A673 (cell line): ENCODE measurements around the gene GPR137. TPM values are rescaled to one million over a fixed set of nuclear protein-coding genes. Genes with fewer than 3 reads are reported as not detected.

Source experiments
- BruUV-seq: library from RNA; stranded (reverse); fragments of 400-500 nt; replicated peaks from 2 replicates; lab custom pipeline; 2021; lab: Mats Ljungman, UMichigan
- CTCF ChIA-PET: fragments of 300-600 bp; sonication (Branson Sonifier 250); formaldehyde crosslinking; loops from one replicate; lab custom pipeline; 2022; ENCODE audit warnings: antibody characterized with exemption; lab: Charles Lee
- POLR2A ChIA-PET: fragments of 300-600 bp; sonication (Branson Sonifier 250); formaldehyde crosslinking; loops from one replicate; lab custom pipeline; 2022; ENCODE audit warnings: antibody characterized with exemption; ENCODE audit not compliant: low non-redundant PET; lab: Charles Lee
- DNase-seq: peaks from one replicate; pipeline ENCODE4 v3.0.0-alpha.2; 2015; ENCODE audit warnings: low spot score
- H3K27ac ChIP-seq: fragments of 200-600 bp; sonication (generic); 2 replicates; pipeline ENCODE4 v1.5.1; 2016; ENCODE audit warnings: mixed run types, low read depth, mild to moderate bottlenecking, mixed read lengths, antibody characterized with exemption, low read length; ENCODE audit not compliant: poor library complexity, severe bottlenecking
- H3K27me3 ChIP-seq: fragments of 200-600 bp; sonication (generic); replicated peaks from 2 replicates; pipeline ENCODE4 v1.6.1; 2017; ENCODE audit warnings: mixed run types, low read depth, mild to moderate bottlenecking, mixed read lengths, antibody characterized with exemption, low read length; ENCODE audit not compliant: insufficient read depth, poor library complexity
- H3K36me3 ChIP-seq: fragments of 200-600 bp; sonication (generic); 2 replicates; pipeline ENCODE4 v1.6.1; 2016; ENCODE audit warnings: mixed run types, mild to moderate bottlenecking, mixed read lengths, antibody characterized with exemption, low read length; ENCODE audit not compliant: insufficient read depth, poor library complexity, severe bottlenecking
- H3K4me1 ChIP-seq: fragments of 200-600 bp; sonication (generic); 2 replicates; pipeline ENCODE4 v1.6.1; 2017; ENCODE audit warnings: mixed run types, mild to moderate bottlenecking, mixed read lengths, antibody characterized with exemption, low read length; ENCODE audit not compliant: insufficient read depth, poor library complexity, severe bottlenecking
- H3K4me3 ChIP-seq: fragments of 200-600 bp; sonication (generic); 2 replicates; pipeline ENCODE4 v1.5.1; 2016; ENCODE audit warnings: low read depth, mixed run types, mild to moderate bottlenecking, mixed read lengths, low read length; ENCODE audit not compliant: poor library complexity, severe bottlenecking
- H3K9me3 ChIP-seq: fragments of 200-600 bp; sonication (generic); 2 replicates; pipeline ENCODE4 v1.6.1; 2016; ENCODE audit warnings: mixed run types, low read depth, mild to moderate bottlenecking, mixed read lengths, antibody characterized with exemption, low read length; ENCODE audit not compliant: poor library complexity, severe bottlenecking
- CTCF ChIP-seq: fragments of 300-800, 200-600 bp; sonication (generic); conservative IDR thresholded peaks from 2 replicates; pipeline ENCODE4 v1.5.1; 2017; ENCODE audit warnings: low read depth, mild to moderate bottlenecking, antibody characterized with exemption, low read length, moderate library complexity, mixed read lengths
- EZH2 ChIP-seq: fragments of 200-600 bp; sonication (generic); IDR thresholded peaks from 2 replicates; pipeline ENCODE4 v1.6.1; 2017; ENCODE audit warnings: borderline replicate concordance, low read depth, mild to moderate bottlenecking, mixed read lengths, antibody characterized with exemption, low read length; ENCODE audit not compliant: poor library complexity, severe bottlenecking
- intact Hi-C: fragments of 100-400 bp; cut with micrococcal nuclease; formaldehyde crosslinking; loops from one replicate; pipeline ENCODE4 v1.10.0; 2022; ENCODE audit not compliant: unreplicated experiment
- total RNA-seq: library from RNA; stranded (reverse); gene quantifications from 2 replicates; pipeline ENCODE4 v1.2.3, GENCODE V29; 2021

GPR137 gene
- total RNA-seq, 1 experiment from 2014 or later, result 47.9 TPM

- H3K4me1 ChIP-seq, result peaks cover 16% of the 10 kb centered on the region
- no peak for DNase-seq
- peaks cover 18% of the 10 kb centered on the region for H3K27me3 ChIP-seq
- peaks cover 6% of the 10 kb centered on the region for H3K36me3 ChIP-seq
- ChIA-PET POLR2A (no interaction called here), CTCF (interaction anchor here (0.9 kb wide), 1 partner anchor 14 kb away, joined by 4 read pairs; no protein-coding TSS in a partner anchor)
- BruUV-seq, result no TSS peak
- no peaks in the 10 kb centered on the region for H3K9me3 ChIP-seq
- no peak overlapping the region for H3K27ac ChIP-seq
- H3K4me3 ChIP-seq, result peak overlapping the region; percentile 87
- intact Hi-C loops, result no loop called here
- TF ChIP-seq EZH2 (no peak), CTCF (no peak)
Observed at GRCh38 chr11:64286801-64287159, 1.1 kb downstream of the GPR137 start.

GRCh38 chr11:64287676-64288352 lies 2.2 kb downstream of the GPR137 start:
- BruUV-seq, result no TSS peak

GRCh38 chr11:64288353-64288750 lies 2.7 kb downstream of the GPR137 start:
- intact Hi-C loops, result no loop called here
- Histone ChIP-seq H3K4me1 (peaks cover 21% of the 10 kb centered on the region), H3K36me3 (no peaks in the 10 kb centered on the region), H3K27ac (no peak overlapping the region), H3K9me3 (no peaks in the 10 kb centered on the region), H3K4me3 (no peak overlapping the region), H3K27me3 (peaks cover 33% of the 10 kb centered on the region)
- DNase-seq, result no peak
- TF ChIP-seq EZH2, result no peak
- TF ChIP-seq CTCF, result no peak
- POLR2A ChIA-PET, result interaction anchor here (0.7 kb wide), 1 partner anchor 77 kb away, joined by 4 read pairs; no protein-coding TSS in a partner anchor
- no TSS peak for BruUV-seq
- CTCF ChIA-PET, result no interaction called here

More at GRCh38 chr11:64287676-64288352, 2.2 kb downstream of the GPR137 start:
- intact Hi-C loops, result no loop called here
- TF ChIP-seq EZH2 (no peak), CTCF (no peak)
- Histone ChIP-seq H3K4me3 (no peak overlapping the region), H3K36me3 (no peaks in the 10 kb centered on the region), H3K4me1 (peaks cover 21% of the 10 kb centered on the region), H3K27me3 (peaks cover 28% of the 10 kb centered on the region), H3K9me3 (no peaks in the 10 kb centered on the region), H3K27ac (no peak overlapping the region)
- no peak for DNase-seq
- CTCF ChIA-PET, result interaction anchor here (0.9 kb wide), 1 partner anchor 13 kb away, joined by 4 read pairs; no protein-coding TSS in a partner anchor
- POLR2A ChIA-PET, result interaction anchor here (0.7 kb wide), 1 partner anchor 77 kb away, joined by 4 read pairs; no protein-coding TSS in a partner anchor
